ENCODE measurements around the gene PSMB7.

DNA sequence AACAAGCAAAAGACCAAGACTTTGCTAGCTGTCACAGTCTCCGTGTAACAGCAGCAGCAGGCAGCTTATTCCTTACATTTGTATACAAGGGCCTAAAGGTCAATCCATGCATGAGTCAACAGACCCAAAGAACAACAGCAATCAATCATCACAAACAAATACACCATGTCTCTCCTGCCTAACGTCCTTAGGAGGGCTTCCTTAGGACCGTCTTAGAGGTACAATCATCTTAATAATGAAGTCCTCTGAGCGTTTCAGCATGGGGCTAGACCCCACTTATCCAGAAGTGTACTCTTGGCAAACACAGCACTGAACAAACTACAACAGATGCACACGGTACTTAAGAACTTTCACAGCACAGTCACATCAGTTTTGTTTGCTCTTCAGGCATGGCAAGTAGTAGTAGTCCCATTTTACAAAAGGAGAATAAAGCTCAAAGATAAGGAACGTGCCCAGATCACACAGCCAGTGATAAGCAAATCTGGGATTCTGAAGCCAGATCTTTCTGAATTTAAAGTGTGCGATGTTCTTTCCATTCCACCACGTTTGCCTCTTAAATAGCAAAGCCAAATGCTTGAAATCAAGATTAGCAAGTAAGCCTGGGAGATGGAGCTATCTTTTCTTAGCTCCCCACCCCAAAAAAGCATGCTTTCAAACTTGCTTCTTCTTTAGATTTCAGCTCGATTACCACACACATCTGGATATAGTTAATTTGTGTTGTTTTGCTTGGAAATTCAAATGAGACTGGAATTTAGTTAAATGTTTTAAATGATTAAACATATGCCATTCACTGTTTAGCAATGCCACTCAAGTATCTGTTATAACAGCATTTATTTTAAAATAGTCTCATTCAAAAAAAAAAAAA lies 24.2 kb downstream of the PSMB7 start:
- no peak for TF ChIP-seq EZH2 (IDR thresholded peaks at IDR 0.05)
- no peak for TF ChIP-seq POLR2AphosphoS5 (IDR thresholded peaks at IDR 0.05; ENCODE audit: borderline replicate concordance, low read depth, low read length)

Data from SK-N-MC (cell line).